DND-41 (cell line): Measurements from ENCODE around the gene ONECUT3.

Source experiments
- EZH2 ChIP-seq: IDR thresholded peaks from 3 replicates; pipeline ENCODE4 v1.6.1; 2012; ENCODE audit warnings: borderline replicate concordance, low read depth, mild to moderate bottlenecking, moderate library complexity, low read length, inconsistent platforms; ENCODE audit not compliant: severe bottlenecking
- TF ChIP-seq, protein P1 (sequence below): IDR thresholded peaks from 2 replicates; pipeline ENCODE4 v1.5.1; 2012; ENCODE audit warnings: borderline replicate concordance, low read length, moderate library complexity, mild to moderate bottlenecking; ENCODE audit not compliant: poor library complexity, severe bottlenecking; ENCODE audit errors: extremely low read depth

DNA sequence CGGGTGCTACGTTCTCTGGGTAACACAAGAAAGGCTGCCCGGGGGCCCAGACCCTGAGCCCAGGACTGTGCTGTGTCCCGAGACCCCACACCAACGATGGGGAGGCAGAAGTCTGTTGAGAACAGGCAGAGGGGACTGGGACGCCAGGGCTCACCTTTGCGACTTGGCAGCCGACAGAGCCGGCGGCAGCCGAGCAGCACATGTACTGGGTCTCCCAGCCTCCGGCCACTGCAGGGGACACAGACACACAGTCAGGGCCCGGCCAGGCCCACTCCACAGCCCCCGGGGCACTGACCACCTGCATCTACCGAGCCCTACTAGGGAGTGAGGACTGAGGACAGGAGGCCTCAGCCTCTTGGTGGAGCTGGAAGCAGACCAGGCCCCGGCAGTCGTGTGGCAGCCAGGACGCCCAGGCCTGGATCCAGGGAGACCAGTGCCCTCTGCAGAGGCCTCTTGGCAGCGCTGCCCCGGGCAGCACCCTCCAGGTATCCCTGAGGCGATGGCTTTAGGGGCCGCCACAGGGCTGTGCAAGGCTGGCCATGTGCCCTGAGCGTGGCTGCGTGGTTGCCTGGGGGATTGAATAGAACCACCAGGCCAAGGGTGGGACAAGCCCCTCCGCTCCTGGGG lies 64.4 kb downstream of the ONECUT3 start:
- TF ChIP-seq, protein P1, sequence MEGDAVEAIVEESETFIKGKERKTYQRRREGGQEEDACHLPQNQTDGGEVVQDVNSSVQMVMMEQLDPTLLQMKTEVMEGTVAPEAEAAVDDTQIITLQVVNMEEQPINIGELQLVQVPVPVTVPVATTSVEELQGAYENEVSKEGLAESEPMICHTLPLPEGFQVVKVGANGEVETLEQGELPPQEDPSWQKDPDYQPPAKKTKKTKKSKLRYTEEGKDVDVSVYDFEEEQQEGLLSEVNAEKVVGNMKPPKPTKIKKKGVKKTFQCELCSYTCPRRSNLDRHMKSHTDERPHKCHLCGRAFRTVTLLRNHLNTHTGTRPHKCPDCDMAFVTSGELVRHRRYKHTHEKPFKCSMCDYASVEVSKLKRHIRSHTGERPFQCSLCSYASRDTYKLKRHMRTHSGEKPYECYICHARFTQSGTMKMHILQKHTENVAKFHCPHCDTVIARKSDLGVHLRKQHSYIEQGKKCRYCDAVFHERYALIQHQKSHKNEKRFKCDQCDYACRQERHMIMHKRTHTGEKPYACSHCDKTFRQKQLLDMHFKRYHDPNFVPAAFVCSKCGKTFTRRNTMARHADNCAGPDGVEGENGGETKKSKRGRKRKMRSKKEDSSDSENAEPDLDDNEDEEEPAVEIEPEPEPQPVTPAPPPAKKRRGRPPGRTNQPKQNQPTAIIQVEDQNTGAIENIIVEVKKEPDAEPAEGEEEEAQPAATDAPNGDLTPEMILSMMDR: no peak
- no peak for TF ChIP-seq EZH2
